HepG2 (cell line): ENCODE results near the gene QSER1. TPM values are rescaled to one million over a fixed set of nuclear protein-coding genes. Genes with fewer than 3 reads are reported as not detected.

Experiments used
- ATAC-seq: fragments of 200-7000 bp; cut with Tn5 transposase; 3 replicates; pipeline ENCODE4 v1.9.1; 2020; ENCODE audit warnings: mild to moderate bottlenecking, moderate library complexity
- BruUV-seq: library from RNA; stranded (reverse); fragments of 400-500 nt; replicated peaks from 2 replicates; lab custom pipeline; 2021; lab: Mats Ljungman, UMichigan
- CTCF ChIA-PET: fragments of 300-600 bp; formaldehyde crosslinking; extraction: SDS; loops from one replicate; lab custom pipeline; 2021; ENCODE audit warnings: low total read pairs, inconsistent platforms, low intra/inter-chr PET ratio; lab: Yijun Ruan, JAX
- POLR2A ChIA-PET: fragments of 350-600 bp; sonication (Branson Sonifier 250); formaldehyde crosslinking; loops from one replicate; lab custom pipeline; 2020; ENCODE audit warnings: antibody characterized with exemption, inconsistent platforms; lab: Yijun Ruan, JAX
- DNase-seq: peaks from one replicate; pipeline ENCODE4 v3.0.0-alpha.2; 2015; ENCODE audit warnings: low spot score
- FAIRE-seq: peaks from 3 replicates; lab custom pipeline; 2011; peaks lifted over from hg19 to GRCh38; lab: Jason Lieb, UNC
- H2AFZ ChIP-seq: one replicate; pipeline ENCODE4 v1.6.1; 2011; ENCODE audit warnings: low read length, inconsistent platforms
- H3K27ac ChIP-seq: fragments of 300-600 bp; 3 replicates; pipeline ENCODE4 v1.8.0; 2011; ENCODE audit warnings: mixed run types, mild to moderate bottlenecking, mixed read lengths, low read length, inconsistent platforms; ENCODE audit not compliant: insufficient read depth; ENCODE audit errors: extremely low read length
- H3K27me3 ChIP-seq, 2 experiments: fragments of 200-600 bp in 1 of 2; 2 replicates in 1 of 2; 3 replicates in 1 of 2; pipeline versions ENCODE4 v1.6.0 to v1.8.0; 2011; ENCODE audit warnings: low read length in 2 of 2, mild to moderate bottlenecking in 2 of 2, moderate library complexity in 2 of 2, inconsistent platforms in 1 of 2; ENCODE audit not compliant: insufficient read depth in 2 of 2, control insufficient read depth in 1 of 2
- H3K36me3 ChIP-seq, 2 experiments: fragments of 200-600 bp in 1 of 2; replicated peaks in 1 of 2; 2 replicates in 1 of 2; 3 replicates in 1 of 2; pipeline versions ENCODE4 v1.5.1 to v1.8.0; 2011; ENCODE audit warnings: low read length in 2 of 2, inconsistent platforms in 1 of 2; ENCODE audit not compliant: insufficient read depth in 2 of 2, control insufficient read depth in 1 of 2
- H3K4me1 ChIP-seq: 2 replicates; pipeline ENCODE4 v1.5.1; 2012; ENCODE audit warnings: low read length, inconsistent platforms; ENCODE audit not compliant: insufficient read depth
- H3K4me2 ChIP-seq: 2 replicates; pipeline ENCODE4 v1.6.0; 2011; ENCODE audit warnings: low read depth, low read length, inconsistent platforms
- H3K4me3 ChIP-seq, 3 experiments: fragments of 200-600 bp in 1 of 3; sonication (generic), shearing (Covaris generic) in 1 of 3; replicated peaks in 1 of 3; 2 replicates each; pipeline ENCODE4 v1.5.1; 2011 to 2016; ENCODE audit warnings: low read length in 3 of 3, inconsistent platforms in 2 of 3, low read depth in 2 of 3, mild to moderate bottlenecking in 2 of 3, control low read depth in 1 of 3, mixed read lengths in 1 of 3; ENCODE audit not compliant: insufficient read depth in 1 of 3
- H3K79me2 ChIP-seq: one replicate; pipeline ENCODE4 v1.6.1; 2011; ENCODE audit warnings: low read length, inconsistent platforms; ENCODE audit not compliant: insufficient read depth
- H3K9ac ChIP-seq: 2 replicates; pipeline ENCODE4 v1.6.0; 2011; ENCODE audit warnings: mild to moderate bottlenecking, low read depth, low read length, inconsistent platforms; ENCODE audit not compliant: insufficient read depth
- H3K9me3 ChIP-seq: 2 replicates; pipeline ENCODE4 v1.5.1; 2012; ENCODE audit warnings: mild to moderate bottlenecking, low read length
- H4K20me1 ChIP-seq: 2 replicates; pipeline ENCODE4 v1.6.0; 2011; ENCODE audit warnings: inconsistent platforms, mild to moderate bottlenecking, low read length, moderate library complexity; ENCODE audit not compliant: insufficient read depth
- CEBPG ChIP-seq: IDR thresholded peaks from 2 replicates; pipeline ENCODE4 v1.6.1; 2016
- HMG20A ChIP-seq: IDR thresholded peaks from 2 replicates; pipeline ENCODE4 v1.6.1; 2016; ENCODE audit warnings: borderline replicate concordance
- PAWR ChIP-seq: sonication (generic); formaldehyde crosslinking; IDR thresholded peaks from 2 replicates; pipeline ENCODE4 v1.4.0; 2020; ENCODE audit warnings: missing genetic modification reagents, mild to moderate bottlenecking, borderline replicate concordance
- RBFOX2 ChIP-seq: fragments of 200-400 bp; formaldehyde crosslinking; IDR thresholded peaks from 2 replicates; pipeline ENCODE4 v1.6.1; 2017; ENCODE audit warnings: low read depth, mild to moderate bottlenecking, low read length
- SMARCE1 ChIP-seq: fragments of 450-650 bp; IDR thresholded peaks from 2 replicates; pipeline ENCODE4 v1.6.1; 2017; ENCODE audit warnings: borderline replicate concordance
- SMC3 ChIP-seq: IDR thresholded peaks from 2 replicates; pipeline ENCODE4 v1.6.1; 2011; ENCODE audit warnings: low read length, improper control_type of control experiment
- SP140L ChIP-seq: sonication (generic); formaldehyde crosslinking; IDR thresholded peaks from 2 replicates; pipeline ENCODE4 v1.4.0; 2020; ENCODE audit warnings: missing genetic modification reagents, borderline replicate concordance
- STAG1 ChIP-seq: sonication (generic); formaldehyde crosslinking; IDR thresholded peaks from 2 replicates; pipeline ENCODE4 v1.4.0; 2020; ENCODE audit warnings: missing genetic modification reagents
- ZNF160 ChIP-seq: sonication (generic); formaldehyde crosslinking; IDR thresholded peaks from 2 replicates; pipeline ENCODE4 v1.8.0; 2022; ENCODE audit warnings: mild to moderate bottlenecking, inconsistent platforms, missing genetic modification reagents
- ZNF274 ChIP-seq: sonication (generic); formaldehyde crosslinking; IDR thresholded peaks from 2 replicates; pipeline ENCODE4 v1.5.1; 2020; ENCODE audit warnings: mild to moderate bottlenecking, missing genetic modification reagents
- ZNF468 ChIP-seq: sonication (generic); formaldehyde crosslinking; IDR thresholded peaks from 2 replicates; pipeline ENCODE4 v1.8.0; 2022; ENCODE audit warnings: mild to moderate bottlenecking, moderate library complexity, missing genetic modification reagents
- ZNF776 ChIP-seq: sonication (generic); formaldehyde crosslinking; IDR thresholded peaks from 2 replicates; pipeline ENCODE4 v1.4.0; 2020; ENCODE audit warnings: mild to moderate bottlenecking, missing genetic modification reagents
- ZNF878 ChIP-seq: sonication (generic); formaldehyde crosslinking; IDR thresholded peaks from 2 replicates; pipeline ENCODE4 v1.8.1; 2023; ENCODE audit warnings: mild to moderate bottlenecking, missing genetic modification reagents, moderate library complexity
- WGBS: methylation state at CpG from one replicate; pipeline ENCODE4 v1.1.6; 2017; ENCODE audit warnings: low lambda C conversion rate; 5-methylcytosine and 5-hydroxymethylcytosine counted together
- in situ Hi-C: cut with HindIII; loops from 2 replicates; pipeline ENCODE4 v1.10.0; 2017; ENCODE audit warnings: low pct_unique_long_range_greater_than_20kb; ENCODE audit not compliant: extremely low pct_ligation_motif_present
- intact Hi-C: fragments of 100-400 bp; cut with micrococcal nuclease; formaldehyde crosslinking; loops from one replicate; pipeline ENCODE4 v1.10.0; 2022; ENCODE audit not compliant: unreplicated experiment
- polyA plus RNA-seq, 8 experiments: library from polyadenylated mRNA; depleted of rRNA in 3 of 8; stranded (reverse) in 7 of 8; unstranded in 1 of 8; fragments of >200 nt; fragmentation: Illumina TruSeq in 4 of 8; extraction: Trizol in 4 of 8; gene quantifications; 2 replicates each; pipeline versions ENCODE4 v1.2.1 to v1.2.3, GENCODE V29; 2011 to 2016; ENCODE audit warnings: low read depth in 4 of 8, missing spikeins in 1 of 8, mixed read lengths in 1 of 8; ENCODE audit not compliant: insufficient read depth in 1 of 8
- total RNA-seq, 5 experiments: library from RNA; depleted of rRNA; stranded (reverse); fragments of >200 nt; fragmentation: Illumina TruSeq; extraction: Trizol; gene quantifications; 2 replicates each; pipeline ENCODE4 v1.2.3, GENCODE V29; 2016; ENCODE audit warnings: low read depth in 1 of 5
- TF ChIP-seq, protein P1 (sequence below): sonication (generic); formaldehyde crosslinking; conservative IDR thresholded peaks from 2 replicates; pipeline ENCODE4 v1.4.0; 2020; ENCODE audit warnings: missing genetic modification reagents
- TF ChIP-seq, protein P2 (sequence below): sonication (generic); formaldehyde crosslinking; IDR thresholded peaks from 2 replicates; pipeline ENCODE4 v1.4.0; 2020; ENCODE audit warnings: missing genetic modification reagents
- TF ChIP-seq, protein P3 (sequence below): sonication (generic); formaldehyde crosslinking; IDR thresholded peaks from 2 replicates; pipeline ENCODE4 v1.5.0; 2020; ENCODE audit warnings: mild to moderate bottlenecking, missing genetic modification reagents, moderate library complexity
- TF ChIP-seq, protein P4 (sequence below): sonication (generic); formaldehyde crosslinking; IDR thresholded peaks from 2 replicates; pipeline ENCODE4 v1.9.0; 2022; ENCODE audit warnings: missing genetic modification reagents, mild to moderate bottlenecking, borderline replicate concordance
- TF ChIP-seq, protein P5 (sequence below), 2 experiments: sonication (generic) in 1 of 2; formaldehyde crosslinking in 1 of 2; IDR thresholded peaks; 2 replicates each; pipeline versions ENCODE4 v1.5.1 to v1.6.1; 2011 to 2020; ENCODE audit warnings: borderline replicate concordance in 1 of 2, low read depth in 1 of 2, low read length in 1 of 2, mild to moderate bottlenecking in 1 of 2, missing genetic modification reagents in 1 of 2, moderate library complexity in 1 of 2

Gene QSER1
- total and polyA plus RNA-seq, 2 of the 13 experiments (the other 11 are each of a cell fraction or from before 2014, with no cell fraction given): 8.9 to 17.3 TPM

DNA sequence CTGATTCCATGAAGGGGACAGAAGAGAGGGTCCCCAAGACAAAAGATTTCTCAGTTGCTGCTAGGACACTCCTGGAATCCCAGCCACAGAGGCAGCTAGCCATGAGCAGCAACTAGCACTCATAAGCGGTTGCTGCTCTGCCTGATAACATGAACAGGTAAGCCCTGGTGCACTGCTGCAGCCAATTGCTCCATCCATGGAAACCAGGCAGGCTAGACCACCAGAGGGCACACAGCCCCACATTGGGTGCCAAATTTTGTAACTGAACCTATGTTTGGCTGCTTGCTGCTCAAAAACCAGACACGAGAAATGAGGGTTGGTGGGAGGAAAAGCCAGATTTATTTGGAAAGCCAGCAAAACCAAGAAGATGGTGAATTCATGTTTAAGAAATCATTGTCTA is 21.9 kb upstream of the QSER1 start:
- Histone ChIP-seq H3K79me2 (no peaks in the 10 kb centered on the region), H3K4me1 (no peaks in the 10 kb centered on the region; the same call in 1 of the 2 replicates), H2AFZ (no peak overlapping the region), H4K20me1 (no peaks in the 10 kb centered on the region), H3K27ac (no peak overlapping the region), H3K4me3 (no peak overlapping the region), H3K27me3 (no peaks in the 10 kb centered on the region), H3K4me2 (no peak overlapping the region), H3K9me3 (no peaks in the 10 kb centered on the region), H3K36me3 (no peaks in the 10 kb centered on the region), H3K9ac (no peak overlapping the region)
- CTCF ChIA-PET: no interaction called here
- 13% methylated on average over 2 of the region's 2 CpGs for WGBS
- BruUV-seq: no TSS peak
- peak; percentile 96 for ATAC-seq
- POLR2A ChIA-PET: no interaction called here
- intact Hi-C loops: no loop called here
- no peak for FAIRE-seq
- in situ Hi-C loops: no loop called here
- DNase-seq: no peak
- no peak for TF ChIP-seq ZNF160 (CRISPR knock-in tag)
- peak; percentile 38; the same call in 1 of the 2 replicates for TF ChIP-seq CEBPG (CRISPR knock-in tag)
- TF ChIP-seq SMC3: peak; percentile 46
- TF ChIP-seq HMG20A (CRISPR knock-in tag): no peak
- TF ChIP-seq, protein P1, sequence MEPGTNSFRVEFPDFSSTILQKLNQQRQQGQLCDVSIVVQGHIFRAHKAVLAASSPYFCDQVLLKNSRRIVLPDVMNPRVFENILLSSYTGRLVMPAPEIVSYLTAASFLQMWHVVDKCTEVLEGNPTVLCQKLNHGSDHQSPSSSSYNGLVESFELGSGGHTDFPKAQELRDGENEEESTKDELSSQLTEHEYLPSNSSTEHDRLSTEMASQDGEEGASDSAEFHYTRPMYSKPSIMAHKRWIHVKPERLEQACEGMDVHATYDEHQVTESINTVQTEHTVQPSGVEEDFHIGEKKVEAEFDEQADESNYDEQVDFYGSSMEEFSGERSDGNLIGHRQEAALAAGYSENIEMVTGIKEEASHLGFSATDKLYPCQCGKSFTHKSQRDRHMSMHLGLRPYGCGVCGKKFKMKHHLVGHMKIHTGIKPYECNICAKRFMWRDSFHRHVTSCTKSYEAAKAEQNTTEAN (CRISPR knock-in tag): no peak
- no peak for TF ChIP-seq ZNF274 (CRISPR knock-in tag)
- TF ChIP-seq, protein P2, sequence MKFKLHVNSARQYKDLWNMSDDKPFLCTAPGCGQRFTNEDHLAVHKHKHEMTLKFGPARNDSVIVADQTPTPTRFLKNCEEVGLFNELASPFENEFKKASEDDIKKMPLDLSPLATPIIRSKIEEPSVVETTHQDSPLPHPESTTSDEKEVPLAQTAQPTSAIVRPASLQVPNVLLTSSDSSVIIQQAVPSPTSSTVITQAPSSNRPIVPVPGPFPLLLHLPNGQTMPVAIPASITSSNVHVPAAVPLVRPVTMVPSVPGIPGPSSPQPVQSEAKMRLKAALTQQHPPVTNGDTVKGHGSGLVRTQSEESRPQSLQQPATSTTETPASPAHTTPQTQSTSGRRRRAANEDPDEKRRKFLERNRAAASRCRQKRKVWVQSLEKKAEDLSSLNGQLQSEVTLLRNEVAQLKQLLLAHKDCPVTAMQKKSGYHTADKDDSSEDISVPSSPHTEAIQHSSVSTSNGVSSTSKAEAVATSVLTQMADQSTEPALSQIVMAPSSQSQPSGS (CRISPR knock-in tag): no peak
- TF ChIP-seq, protein P3, sequence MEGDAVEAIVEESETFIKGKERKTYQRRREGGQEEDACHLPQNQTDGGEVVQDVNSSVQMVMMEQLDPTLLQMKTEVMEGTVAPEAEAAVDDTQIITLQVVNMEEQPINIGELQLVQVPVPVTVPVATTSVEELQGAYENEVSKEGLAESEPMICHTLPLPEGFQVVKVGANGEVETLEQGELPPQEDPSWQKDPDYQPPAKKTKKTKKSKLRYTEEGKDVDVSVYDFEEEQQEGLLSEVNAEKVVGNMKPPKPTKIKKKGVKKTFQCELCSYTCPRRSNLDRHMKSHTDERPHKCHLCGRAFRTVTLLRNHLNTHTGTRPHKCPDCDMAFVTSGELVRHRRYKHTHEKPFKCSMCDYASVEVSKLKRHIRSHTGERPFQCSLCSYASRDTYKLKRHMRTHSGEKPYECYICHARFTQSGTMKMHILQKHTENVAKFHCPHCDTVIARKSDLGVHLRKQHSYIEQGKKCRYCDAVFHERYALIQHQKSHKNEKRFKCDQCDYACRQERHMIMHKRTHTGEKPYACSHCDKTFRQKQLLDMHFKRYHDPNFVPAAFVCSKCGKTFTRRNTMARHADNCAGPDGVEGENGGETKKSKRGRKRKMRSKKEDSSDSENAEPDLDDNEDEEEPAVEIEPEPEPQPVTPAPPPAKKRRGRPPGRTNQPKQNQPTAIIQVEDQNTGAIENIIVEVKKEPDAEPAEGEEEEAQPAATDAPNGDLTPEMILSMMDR (CRISPR knock-in tag): peak; percentile 67
- TF ChIP-seq SP140L: no peak
- TF ChIP-seq SMARCE1: no peak
- TF ChIP-seq, protein P4, sequence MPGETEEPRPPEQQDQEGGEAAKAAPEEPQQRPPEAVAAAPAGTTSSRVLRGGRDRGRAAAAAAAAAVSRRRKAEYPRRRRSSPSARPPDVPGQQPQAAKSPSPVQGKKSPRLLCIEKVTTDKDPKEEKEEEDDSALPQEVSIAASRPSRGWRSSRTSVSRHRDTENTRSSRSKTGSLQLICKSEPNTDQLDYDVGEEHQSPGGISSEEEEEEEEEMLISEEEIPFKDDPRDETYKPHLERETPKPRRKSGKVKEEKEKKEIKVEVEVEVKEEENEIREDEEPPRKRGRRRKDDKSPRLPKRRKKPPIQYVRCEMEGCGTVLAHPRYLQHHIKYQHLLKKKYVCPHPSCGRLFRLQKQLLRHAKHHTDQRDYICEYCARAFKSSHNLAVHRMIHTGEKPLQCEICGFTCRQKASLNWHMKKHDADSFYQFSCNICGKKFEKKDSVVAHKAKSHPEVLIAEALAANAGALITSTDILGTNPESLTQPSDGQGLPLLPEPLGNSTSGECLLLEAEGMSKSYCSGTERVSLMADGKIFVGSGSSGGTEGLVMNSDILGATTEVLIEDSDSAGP: no peak
- TF ChIP-seq ZNF776 (CRISPR knock-in tag): no peak
- no peak for TF ChIP-seq RBFOX2
- TF ChIP-seq PAWR (CRISPR knock-in tag): no peak
- no peak for TF ChIP-seq ZNF878 (CRISPR knock-in tag)
- peak; percentile 59 for TF ChIP-seq STAG1 (CRISPR knock-in tag)
- no peak for TF ChIP-seq ZNF468
- TF ChIP-seq, protein P5, sequence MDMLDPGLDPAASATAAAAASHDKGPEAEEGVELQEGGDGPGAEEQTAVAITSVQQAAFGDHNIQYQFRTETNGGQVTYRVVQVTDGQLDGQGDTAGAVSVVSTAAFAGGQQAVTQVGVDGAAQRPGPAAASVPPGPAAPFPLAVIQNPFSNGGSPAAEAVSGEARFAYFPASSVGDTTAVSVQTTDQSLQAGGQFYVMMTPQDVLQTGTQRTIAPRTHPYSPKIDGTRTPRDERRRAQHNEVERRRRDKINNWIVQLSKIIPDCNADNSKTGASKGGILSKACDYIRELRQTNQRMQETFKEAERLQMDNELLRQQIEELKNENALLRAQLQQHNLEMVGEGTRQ (IDR thresholded peaks at IDR 0.05; ENCODE audit: low read depth, low read length): no peak
- TF ChIP-seq, protein P5 (CRISPR knock-in tag; IDR thresholded peaks at IDR 0.05; ENCODE audit: borderline replicate concordance): no peak
